MM.1S (cell line): Measurements from ENCODE around the gene RSF1.

ENCODE experiments used
- CTCF ChIP-seq: fragments of 300-600 bp; sonication (generic); IDR thresholded peaks from 2 replicates; pipeline ENCODE4 v1.5.1; 2016; ENCODE audit warnings: antibody characterized with exemption, low read length, mixed read lengths
- EZH2 ChIP-seq: fragments of 300-600 bp; sonication (generic); optimal IDR thresholded peaks from 2 replicates; pipeline ENCODE3; 2017; ENCODE audit warnings: low read depth, mild to moderate bottlenecking, antibody characterized with exemption, low read length, mixed read lengths

DNA sequence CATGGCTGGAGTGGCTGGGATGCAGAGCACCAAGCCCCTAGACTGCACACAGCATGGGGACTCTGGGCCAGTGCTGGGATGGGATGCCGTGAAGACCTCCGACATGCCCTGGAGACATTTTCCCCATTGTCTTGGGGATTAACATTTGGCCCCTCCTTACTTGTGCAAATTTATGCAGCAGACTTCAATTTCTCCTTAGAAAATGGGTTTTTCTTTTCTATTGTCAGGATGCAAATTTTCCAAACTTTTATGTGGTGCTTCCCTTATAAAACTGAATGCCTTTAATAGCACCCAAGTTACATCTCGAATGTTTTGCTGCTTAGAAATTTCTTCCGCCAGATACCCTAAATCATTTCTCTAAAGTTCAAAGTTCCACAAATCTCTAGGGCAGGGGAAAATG lies 29.2 kb downstream of the RSF1 start:
- TF ChIP-seq CTCF, result no peak
- TF ChIP-seq EZH2, result no peak
